Right ventricle myocardium inferior (tissue), 1 donor: Measurements from ENCODE around the gene IFIT1. TPM values are rescaled to one million over a fixed set of nuclear protein-coding genes. Genes with fewer than 3 reads are reported as not detected.
"Not testable (repeated sequence)": the region's sequence is repeated elsewhere in the genome, so short reads cannot be mapped to it uniquely, and the experiment has no call there.

ENCODE experiments used
- ATAC-seq: fragments of 200-7000 bp; cut with Tn5 transposase; one replicate; pipeline ENCODE4 v1.9.1; 2020; ENCODE audit warnings: mild to moderate bottlenecking, moderate library complexity
- DNase-seq: peaks from one replicate; pipeline ENCODE4 v3.0.0; 2021; ENCODE audit errors: missing footprints
- intact Hi-C: fragments of 100-400 bp; cut with DNase I; formaldehyde crosslinking; loops from one replicate; pipeline ENCODE4 v1.11.0; 2022
- total RNA-seq: library from RNA; stranded (reverse); fragmentation: NEBNext Ultra II Directional; extraction: Animal tissue kit (Norgen Biotek cat#: 25700); gene quantifications from one replicate; pipeline ENCODE4 v1.2.1, GENCODE V29; 2021
- donor health status: DM: no; HTN: yes; CAD: no; lungs with severe emphysema.

IFIT1 gene
- total RNA-seq, 1 donor from 2014 or later: 36.0 TPM

DNA sequence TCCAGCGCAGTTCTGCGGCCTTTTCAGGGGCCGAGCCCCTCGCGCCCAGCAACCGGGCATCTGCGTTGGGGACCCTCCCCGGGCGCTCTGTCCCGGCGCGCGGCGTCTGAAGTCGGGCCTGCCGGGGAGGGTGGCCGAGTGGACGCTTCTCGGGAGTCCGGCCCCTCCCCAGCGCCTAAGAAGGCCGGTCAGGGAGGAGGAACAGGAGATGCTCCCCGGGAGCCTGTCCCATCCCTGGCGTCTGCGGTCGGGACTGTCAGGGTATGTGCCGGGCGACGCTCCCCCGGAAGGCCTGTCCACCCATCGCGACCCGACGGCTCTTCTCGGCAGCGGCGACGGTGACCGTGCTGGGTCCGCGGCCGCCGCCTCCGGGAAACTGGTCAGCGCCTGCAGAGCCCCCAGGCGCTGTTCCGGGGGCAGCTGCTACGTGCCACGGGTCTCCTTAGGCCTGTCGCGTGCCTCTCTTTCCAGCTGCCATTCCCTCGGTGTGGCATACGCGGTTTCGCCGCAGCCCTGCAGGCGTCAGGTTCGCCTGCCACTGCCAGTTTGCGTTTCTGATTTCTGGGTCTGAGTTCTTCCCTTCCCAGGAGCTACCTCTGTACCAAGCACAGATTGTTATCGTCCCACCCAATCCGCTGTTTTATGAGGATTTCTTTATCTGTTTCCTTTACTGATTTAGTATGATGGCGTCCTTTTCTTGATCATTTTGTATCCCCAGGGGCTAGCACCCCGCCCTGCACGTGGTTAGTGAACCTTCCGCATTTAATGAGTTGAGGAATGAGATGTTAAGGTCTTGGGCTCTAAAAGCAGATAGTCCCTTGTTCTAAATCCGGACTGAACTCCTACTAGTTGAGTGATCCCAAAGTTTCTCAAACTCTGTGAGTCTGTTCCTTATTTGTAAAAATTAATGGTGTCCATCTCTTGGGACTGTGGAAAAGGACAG is 22.7 kb downstream of the IFIT1 start:
- intact Hi-C loops: loop anchor here (1.0 kb wide), 1 partner anchor 23 kb away; the partner anchor contains the start of gene IFIT1
- ATAC-seq: peak; percentile 78
- peak; percentile 73 for DNase-seq

DNA sequence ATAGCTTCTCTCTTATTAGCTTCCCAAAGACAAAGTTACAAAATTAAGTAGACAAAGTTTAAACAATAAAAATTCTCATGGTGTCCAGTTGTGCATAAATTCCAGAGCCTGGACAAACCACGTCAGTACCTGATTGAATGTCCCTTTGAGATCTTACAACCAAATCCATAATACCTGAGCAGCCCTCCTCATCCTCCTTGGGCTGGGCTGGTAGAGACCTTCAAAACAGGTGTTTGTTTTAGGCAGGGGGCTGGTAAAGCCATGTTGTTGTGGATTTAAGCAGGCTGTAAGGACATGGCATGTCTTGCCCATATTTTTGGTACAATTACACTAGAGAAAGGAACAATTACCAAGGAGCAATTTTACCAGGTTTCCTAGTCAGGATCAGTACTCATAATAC is 24.0 kb downstream of the IFIT1 start:
- intact Hi-C loops: no loop called here
- ATAC-seq (no peak), DNase-seq (no peak)

DNA sequence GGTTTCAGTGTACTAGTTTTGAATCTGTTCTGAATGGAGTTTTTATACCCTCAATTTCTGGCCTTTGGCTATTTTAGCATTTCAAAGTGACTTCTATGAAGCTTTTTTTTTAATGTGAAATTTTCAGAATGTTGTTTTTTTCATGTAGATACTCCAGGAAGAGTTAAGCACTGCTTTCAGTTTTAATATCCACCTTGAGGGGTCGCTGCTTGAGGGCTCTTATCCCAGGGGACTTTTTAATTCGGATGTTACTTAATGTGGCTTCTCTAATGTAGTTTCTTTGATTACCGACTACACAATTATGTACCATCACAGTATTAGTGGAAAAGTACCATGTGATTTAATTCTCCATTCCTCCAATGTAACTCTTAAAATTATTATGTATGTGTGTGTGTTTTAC is 27.1 kb downstream of the IFIT1 start:
- no peak for ATAC-seq
- DNase-seq: no peak
- intact Hi-C loops: no loop called here

GRCh38 chr10:89421018-89421476 is 28.6 kb downstream of the IFIT1 start:
- intact Hi-C loops: no loop called here
- no peak for DNase-seq
- no peak for ATAC-seq

GRCh38 chr10:89425000-89425399 is 32.6 kb downstream of the IFIT1 start:
- intact Hi-C loops: loop anchor here (5.0 kb wide), 1 partner anchor 42 kb away; no protein-coding TSS in a partner anchor
- ATAC-seq (no peak), DNase-seq (no peak)

DNA sequence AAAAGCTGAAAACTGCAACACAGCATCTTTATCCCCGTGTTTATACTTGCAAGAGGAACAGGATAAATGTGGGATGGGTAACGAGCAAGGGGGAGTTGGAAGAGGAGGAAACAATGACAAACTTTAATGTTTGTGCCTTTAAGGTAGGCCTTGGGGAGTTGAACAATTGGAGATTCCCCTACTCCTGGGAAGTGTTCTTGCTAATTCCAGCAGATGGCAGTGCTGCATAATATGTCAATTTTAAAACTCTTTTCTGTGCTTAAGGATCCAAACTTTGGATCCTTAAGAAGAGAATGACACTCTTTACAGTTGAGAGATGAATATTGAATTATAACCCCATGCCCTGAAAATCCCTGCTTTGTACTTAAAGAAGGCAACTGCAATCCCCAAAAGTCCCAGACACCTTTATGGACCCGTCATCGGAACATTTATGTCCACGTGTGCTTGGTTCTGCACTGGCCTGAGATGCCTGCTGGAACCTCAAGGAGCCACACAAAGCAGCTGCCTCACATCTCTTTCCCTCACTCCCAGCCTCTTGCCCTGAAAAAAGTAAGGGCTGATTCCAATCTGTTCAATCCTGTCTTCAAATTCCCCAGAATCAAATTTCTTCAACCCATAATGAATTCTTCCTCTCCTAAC is 33.9 kb downstream of the IFIT1 start:
- peak; percentile 69 for ATAC-seq
- no peak for DNase-seq
- intact Hi-C loops: loop anchor here (1.0 to 5.0 kb wide), 4 partner anchors 41 to 274 kb away; partner anchors contain the start of gene KIF20B

DNA sequence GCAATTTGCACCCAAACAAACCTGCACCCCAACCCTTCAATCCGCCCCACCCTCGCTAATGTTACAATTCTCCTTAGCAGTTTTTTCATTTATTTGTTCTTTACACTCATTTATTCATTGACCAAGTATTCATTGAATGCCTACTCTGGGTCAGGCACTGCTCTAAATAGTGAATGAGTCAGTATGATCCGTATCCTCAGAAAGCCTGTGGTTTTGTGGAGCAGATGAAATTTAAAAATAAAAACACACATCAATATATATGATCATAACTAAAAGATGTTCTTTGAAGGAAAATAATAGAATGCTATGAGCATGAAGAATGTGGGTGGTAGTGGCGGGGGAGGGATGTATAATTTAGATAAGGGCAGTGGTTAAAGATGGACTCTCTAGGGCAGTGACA is 35.2 kb downstream of the IFIT1 start:
- DNase-seq (no peak), ATAC-seq (no peak)
- intact Hi-C loops: loop anchor here (2.0 to 5.0 kb wide), 3 partner anchors 40 to 273 kb away; partner anchors contain the start of gene KIF20B

DNA sequence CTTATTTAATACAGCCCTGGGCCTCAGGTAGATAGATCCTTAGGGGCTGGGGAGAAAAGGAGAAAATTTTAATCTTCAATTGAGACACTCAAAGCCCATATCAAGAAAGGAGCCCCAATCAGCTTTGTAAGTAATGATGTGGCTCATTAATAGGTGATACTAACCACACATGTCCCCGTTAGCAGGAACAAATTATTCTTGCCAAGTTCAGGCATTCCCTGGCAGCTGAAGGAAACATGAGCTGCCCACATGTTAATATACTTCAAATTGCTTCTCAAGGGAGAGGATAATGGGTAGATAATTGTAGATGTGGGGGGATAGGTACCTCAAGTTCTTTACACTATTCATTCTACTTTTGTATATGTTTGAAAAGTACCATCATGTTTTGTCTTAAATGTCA is 36.5 kb downstream of the IFIT1 start:
- ATAC-seq (peak; percentile 69), DNase-seq (no peak)
- intact Hi-C loops: loop anchor here (5.0 kb wide), 1 partner anchor 38 kb away; no protein-coding TSS in a partner anchor

DNA sequence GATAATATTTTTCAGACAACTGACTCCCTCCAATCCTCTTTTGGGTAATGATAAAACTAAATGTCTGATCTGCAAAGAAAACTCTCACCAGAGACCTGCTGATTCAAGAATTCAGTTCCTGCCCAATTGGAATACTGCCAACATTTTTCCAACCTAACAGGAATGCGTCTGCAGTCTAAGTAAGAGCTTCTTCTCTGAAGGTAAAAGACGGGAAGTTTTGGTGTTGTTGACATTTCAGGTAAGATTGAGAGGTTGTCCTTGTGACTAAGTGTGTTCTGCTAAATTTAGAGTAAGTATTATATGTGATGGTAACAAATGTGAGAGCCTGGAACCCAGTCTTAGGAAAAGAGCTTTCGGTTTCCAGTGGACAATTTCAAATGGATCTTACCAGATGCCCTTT is 39.6 kb downstream of the IFIT1 start:
- intact Hi-C loops: no loop called here
- no peak for DNase-seq
- no peak for ATAC-seq

GRCh38 chr10:89438525-89438924 is 46.1 kb downstream of the IFIT1 start:
- intact Hi-C loops: no loop called here
- ATAC-seq: no peak
- no peak for DNase-seq

DNA sequence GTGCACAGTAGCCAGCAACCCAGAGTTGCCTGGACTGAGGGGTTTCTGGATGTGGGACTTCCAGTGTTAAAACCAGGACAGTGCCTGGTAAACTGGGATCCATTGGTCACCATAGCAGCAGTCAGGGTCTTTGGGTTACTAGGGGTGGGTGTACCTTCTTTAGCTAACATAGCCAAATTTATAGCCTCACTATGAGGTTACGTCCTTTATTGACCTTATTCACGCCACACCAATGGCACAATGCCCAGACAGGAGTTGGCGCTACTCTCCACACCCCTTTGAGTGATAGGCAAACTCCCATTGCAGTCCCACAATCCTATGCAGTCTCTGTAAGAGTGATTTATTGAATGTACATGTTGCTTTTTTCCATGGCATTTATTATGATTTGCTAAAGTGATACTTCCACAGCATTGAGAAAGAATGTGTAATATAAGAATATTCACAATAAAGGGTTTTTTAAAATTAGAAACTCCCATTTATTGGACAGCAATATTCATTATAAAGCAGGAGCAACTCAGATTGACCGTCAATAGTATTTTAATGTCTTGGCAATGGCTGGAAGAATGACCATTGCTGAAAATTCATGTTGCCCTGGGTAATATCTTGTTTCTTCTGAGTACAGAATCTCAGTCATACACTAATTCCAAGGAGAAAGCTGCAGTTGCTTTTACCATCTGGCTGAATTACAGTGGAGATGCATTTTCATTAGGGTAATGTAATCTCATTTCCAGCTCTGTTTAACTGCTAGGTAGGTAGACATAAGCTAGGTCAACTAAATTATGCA is 48.0 kb downstream of the IFIT1 start:
- ATAC-seq (peak; percentile 85), DNase-seq (no peak)
- intact Hi-C loops: no loop called here

DNA sequence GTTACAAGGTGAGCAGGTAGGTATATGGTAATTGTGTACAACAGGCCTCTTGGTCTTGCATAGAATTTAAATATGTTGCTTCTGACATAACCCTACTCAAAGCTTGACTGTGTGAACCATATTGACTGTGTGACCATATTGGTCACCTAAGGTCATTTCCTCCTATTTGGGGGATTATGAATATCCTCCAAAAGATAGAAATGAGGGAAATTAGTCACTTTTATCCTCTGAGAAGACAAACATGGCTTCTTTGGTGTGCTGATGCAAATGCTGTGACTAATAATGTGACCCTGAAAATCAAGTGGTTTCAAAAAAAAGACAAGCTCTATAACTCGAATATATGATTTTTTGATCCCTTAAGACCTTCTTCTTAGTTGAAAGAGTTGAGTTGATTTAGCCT is 49.9 kb downstream of the IFIT1 start:
- no peak for ATAC-seq
- intact Hi-C loops: no loop called here
- DNase-seq: no peak

GRCh38 chr10:89444819-89445218 is 52.4 kb downstream of the IFIT1 start:
- intact Hi-C loops, ATAC-seq, DNase-seq: not testable (repeated sequence)

DNA sequence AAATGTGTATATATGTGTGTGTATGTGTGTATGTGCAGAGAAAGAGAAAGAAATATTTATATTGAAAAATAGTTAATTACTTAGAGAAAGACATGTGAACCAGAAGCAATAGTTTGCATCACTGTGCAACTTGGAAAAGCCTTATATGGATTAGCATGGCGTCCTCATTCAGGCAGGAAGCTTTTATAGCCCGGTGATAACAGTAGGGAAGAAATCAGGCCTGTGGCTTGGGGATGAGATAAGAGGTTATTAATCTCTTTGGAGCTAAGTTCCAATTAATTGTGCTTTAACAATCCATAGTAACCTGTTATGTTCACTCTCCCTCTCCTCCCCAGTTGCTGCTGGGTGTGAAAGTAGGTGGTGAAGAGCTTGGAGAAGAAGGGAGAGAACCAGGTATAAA is 58.5 kb downstream of the IFIT1 start:
- DNase-seq (no peak), ATAC-seq (no peak)
- intact Hi-C loops: no loop called here

DNA sequence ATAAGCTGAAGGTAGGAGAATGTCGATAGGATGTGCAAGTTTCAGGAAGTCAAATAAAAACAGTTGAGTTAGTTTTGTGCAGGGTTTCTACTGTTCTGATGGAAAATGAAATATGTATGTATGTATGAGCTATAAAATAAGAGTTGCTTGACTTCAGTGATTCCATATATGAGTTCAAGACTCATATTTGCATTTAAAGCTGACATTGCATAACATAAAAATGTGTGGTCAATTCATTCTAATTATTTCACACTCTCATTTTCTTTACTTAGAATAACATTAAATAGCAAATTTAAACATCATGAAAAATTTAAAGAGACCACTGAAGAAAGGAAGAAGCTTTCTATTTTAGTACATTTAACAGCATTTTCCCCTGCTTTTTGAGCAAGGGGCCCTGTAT is 59.8 kb downstream of the IFIT1 start:
- ATAC-seq (no peak), DNase-seq (no peak)
- intact Hi-C loops: no loop called here

DNA sequence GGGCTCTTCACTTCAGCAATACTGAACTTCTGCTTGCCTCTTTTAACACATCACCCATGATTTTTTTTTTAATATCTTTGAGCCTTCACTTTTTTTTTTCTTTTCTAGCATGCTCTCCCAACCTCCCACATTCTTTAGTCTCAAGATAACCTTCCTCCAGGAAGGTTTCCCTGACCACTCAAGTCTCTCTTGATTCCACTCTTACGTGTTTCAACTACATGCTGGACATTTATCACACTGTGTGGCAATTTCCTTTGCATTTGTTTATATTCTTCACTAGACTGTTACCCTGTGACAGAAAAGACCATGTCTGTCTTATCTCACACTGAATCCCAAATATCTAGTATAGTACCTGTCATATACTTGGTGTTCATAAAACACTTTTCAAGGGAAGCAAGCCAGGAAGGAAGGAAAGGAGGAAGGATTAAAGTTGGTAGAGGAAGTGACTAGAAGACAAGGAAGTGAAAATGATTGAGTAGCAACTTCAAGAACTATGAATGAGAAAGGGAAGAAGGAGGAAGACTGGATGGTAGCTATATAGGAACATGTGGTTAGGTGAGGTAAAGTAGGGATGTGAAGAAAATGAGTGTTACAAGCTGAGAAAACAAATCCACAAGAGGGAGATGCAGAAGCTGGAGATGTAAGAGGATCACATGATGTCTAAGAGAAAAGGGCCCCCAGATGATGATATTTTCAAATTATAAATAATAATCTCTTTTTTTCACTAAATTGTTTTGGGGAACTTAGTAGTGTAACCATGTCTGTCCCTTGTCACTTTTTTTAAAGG is 62.3 kb downstream of the IFIT1 start:
- no peak for DNase-seq
- ATAC-seq: no peak
- intact Hi-C loops: no loop called here
